ENCODE data around the gene SMPD3.

Gene SMPD3

DNA sequence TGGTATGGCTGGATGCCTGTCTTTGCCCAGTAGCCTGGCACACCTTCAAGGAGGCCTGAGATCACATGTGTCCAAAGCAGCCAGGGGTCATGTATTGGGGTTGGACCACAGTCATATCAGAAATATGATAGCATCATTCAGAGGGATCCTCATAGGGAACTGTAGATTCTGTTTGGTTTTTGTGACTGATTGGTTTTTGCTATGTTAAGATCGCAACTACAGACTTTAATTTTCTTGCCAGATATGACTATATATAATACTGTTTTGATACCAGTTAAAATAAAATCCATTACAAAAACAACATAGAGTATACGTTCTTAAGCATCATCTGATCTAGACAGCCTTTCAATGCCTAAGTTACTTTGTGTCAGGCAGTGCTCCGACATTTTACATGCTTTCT is 11.8 kb upstream of the SMPD3 start:
- DNase-seq (ENCODE audit: low read depth in 2 of 2) = no peak
- no peak overlapping the region for H3K4me3 ChIP-seq (replicated peaks in 1 of 2; ENCODE audit: low read depth in 2 of 2, low read length in 2 of 2)
- TF ChIP-seq, protein P1, sequence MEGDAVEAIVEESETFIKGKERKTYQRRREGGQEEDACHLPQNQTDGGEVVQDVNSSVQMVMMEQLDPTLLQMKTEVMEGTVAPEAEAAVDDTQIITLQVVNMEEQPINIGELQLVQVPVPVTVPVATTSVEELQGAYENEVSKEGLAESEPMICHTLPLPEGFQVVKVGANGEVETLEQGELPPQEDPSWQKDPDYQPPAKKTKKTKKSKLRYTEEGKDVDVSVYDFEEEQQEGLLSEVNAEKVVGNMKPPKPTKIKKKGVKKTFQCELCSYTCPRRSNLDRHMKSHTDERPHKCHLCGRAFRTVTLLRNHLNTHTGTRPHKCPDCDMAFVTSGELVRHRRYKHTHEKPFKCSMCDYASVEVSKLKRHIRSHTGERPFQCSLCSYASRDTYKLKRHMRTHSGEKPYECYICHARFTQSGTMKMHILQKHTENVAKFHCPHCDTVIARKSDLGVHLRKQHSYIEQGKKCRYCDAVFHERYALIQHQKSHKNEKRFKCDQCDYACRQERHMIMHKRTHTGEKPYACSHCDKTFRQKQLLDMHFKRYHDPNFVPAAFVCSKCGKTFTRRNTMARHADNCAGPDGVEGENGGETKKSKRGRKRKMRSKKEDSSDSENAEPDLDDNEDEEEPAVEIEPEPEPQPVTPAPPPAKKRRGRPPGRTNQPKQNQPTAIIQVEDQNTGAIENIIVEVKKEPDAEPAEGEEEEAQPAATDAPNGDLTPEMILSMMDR (IDR thresholded peaks at IDR 0.05; ENCODE audit: low read depth, low read length) = no peak

DNA sequence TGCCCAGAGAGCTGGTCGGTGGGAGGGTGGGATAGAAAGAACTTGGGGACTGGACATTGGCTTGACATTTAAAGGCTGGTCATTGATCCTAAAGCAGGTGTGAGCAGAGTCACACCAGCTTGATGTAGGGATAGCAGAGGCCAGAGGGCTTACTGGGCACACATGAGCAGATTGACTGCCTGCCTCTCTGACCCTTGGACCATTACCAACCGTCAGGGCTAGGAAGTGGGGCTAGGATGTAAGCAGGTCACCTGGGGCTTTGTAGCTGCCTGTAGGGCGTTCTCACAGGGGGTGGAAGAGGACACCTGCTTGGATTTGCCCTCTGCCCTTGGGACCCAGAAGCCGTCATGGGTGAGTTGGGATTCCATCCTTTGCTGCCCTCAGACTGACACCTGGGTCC is 11.1 kb upstream of the SMPD3 start:
- H3K4me3 ChIP-seq (replicated peaks in 1 of 2; ENCODE audit: low read depth in 2 of 2, low read length in 2 of 2) = no peak overlapping the region
- DNase-seq (ENCODE audit: low read depth in 2 of 2) = no peak
- TF ChIP-seq, protein P1 (IDR thresholded peaks at IDR 0.05; ENCODE audit: low read depth, low read length) = no peak

DNA sequence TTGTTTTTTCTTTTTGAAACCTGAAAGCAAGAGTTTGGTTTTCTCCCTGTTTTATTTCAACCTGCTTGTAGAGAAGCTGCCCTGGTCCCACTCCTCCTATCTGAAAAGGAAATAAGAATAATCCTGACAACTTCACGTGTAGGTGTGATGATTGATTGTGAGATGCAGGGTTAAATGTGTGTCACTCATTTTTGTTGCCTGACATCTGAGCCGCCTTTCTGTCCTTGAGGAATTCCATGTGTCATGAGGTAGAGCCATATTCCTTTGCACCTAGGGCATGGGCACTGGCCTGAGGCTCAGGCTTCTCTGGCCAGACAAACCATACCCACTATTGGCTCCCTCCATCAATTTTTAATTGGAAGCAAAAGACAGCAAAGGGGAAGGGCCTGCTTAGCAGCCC is 10.2 kb upstream of the SMPD3 start:
- TF ChIP-seq, protein P1 (IDR thresholded peaks at IDR 0.05; ENCODE audit: low read depth, low read length) = no peak
- no peak overlapping the region for H3K4me3 ChIP-seq (replicated peaks in 1 of 2; ENCODE audit: low read depth in 2 of 2, low read length in 2 of 2)
- no peak for DNase-seq (ENCODE audit: low read depth in 2 of 2)

DNA sequence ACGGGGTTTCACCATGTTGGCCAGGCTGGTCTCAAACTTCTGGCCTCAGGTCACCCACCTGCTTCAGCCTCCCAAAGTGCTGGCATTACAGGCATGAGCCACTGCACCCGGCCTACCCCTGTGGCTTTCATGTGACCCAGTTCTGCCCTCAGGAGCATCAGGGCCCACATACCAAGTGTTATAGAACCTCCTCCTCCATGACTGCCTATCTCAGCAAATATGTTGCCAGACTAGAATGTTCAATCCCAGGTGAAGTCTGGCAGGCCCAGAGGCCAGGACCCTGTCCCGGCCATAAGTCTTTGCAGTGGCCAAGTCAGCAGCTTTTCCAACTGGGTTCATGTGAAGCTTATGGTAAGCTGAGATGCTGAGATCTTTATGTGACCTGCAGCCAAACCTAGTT is 9.8 kb upstream of the SMPD3 start:
- TF ChIP-seq, protein P1 (IDR thresholded peaks at IDR 0.05; ENCODE audit: low read depth, low read length) = no peak
- no peak overlapping the region for H3K4me3 ChIP-seq (replicated peaks in 1 of 2; ENCODE audit: low read depth in 2 of 2, low read length in 2 of 2)
- DNase-seq (ENCODE audit: low read depth in 2 of 2) = no peak

DNA sequence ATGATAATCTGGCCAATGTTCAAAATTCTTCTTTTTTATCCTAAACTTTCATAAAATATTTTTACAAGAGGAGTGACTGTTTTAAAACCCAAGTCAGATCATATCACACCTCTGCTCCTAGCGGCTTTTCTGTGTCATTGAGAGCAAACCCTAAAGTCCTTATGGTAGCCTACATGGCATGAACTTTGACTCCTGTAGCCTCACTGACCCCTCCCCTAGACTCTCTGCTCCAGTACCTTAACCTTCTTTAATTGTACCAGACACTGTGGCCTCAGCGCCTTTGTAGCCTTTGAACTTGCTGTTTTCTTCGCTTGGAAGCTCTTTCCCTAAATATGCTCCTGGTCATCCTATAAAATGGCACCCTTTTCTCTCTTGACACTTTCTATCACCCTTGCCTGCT is 7.3 kb upstream of the SMPD3 start:
- H3K4me3 ChIP-seq (replicated peaks in 1 of 2; ENCODE audit: low read depth in 2 of 2, low read length in 2 of 2) = no peak overlapping the region
- TF ChIP-seq, protein P1 (IDR thresholded peaks at IDR 0.05; ENCODE audit: low read depth, low read length) = no peak
- DNase-seq (ENCODE audit: low read depth in 2 of 2) = no peak

DNA sequence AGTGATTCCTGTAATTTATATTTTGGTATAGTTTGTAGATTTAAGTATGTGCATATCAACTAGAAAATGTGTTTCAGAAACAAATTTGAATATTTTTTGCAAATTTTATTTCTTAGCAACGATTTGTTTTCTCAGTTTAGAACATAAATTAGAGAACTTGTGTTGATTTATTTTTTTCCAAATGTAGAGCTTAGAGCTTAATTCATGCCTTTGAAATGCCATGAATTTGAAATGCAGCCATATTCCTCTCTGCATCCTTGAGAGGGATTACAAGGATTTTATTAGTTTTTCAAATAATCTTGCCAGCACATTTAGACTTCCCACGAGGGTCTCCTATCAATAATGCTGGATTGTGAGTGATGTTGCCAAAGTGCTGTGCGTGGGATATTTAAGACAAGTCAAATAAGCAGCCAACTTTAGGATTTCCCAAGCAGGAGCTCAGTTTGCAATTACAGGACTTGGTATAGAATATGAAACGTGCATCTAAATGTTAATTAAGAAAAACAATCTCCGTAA is 6.7 kb upstream of the SMPD3 start:
- no peak for DNase-seq (ENCODE audit: low read depth in 2 of 2)
- TF ChIP-seq, protein P1 (IDR thresholded peaks at IDR 0.05; ENCODE audit: low read depth, low read length) = no peak
- no peak overlapping the region for H3K4me3 ChIP-seq (replicated peaks in 1 of 2; ENCODE audit: low read depth in 2 of 2, low read length in 2 of 2)

DNA sequence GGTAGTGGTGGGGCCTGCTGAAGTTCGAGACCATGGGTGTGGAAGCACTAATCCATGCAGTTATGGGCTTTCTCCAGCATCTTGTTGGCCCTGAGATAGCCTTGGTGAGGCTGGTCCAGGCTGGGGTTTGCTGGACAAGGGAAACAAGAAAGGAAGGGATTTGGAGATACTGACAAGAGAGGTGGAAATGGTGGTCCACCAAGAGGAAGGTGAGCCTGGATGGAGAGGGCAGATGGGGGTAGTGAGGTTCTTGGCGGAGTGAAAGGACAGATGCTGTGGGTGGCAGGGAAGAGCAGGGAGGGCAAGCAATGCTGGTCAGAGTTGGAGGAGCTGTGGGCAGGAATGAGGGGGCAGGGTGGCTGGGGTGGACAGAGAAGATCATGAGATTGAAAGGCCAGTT is 5.5 kb upstream of the SMPD3 start:
- TF ChIP-seq, protein P1 (IDR thresholded peaks at IDR 0.05; ENCODE audit: low read depth, low read length) = no peak
- DNase-seq (ENCODE audit: low read depth in 2 of 2) = no peak
- no peak overlapping the region for H3K4me3 ChIP-seq (replicated peaks in 1 of 2; ENCODE audit: low read depth in 2 of 2, low read length in 2 of 2)
